Loucy (cell line): ENCODE data around the gene TPSB2.

Source experiments
- CTCF ChIP-seq: fragments of 200-600 bp; sonication (generic); conservative IDR thresholded peaks from 2 replicates; pipeline ENCODE4 v1.5.1; 2014; ENCODE audit warnings: mild to moderate bottlenecking, antibody characterized with exemption, low read length
- EZH2phosphoT487 ChIP-seq: fragments of 200-600 bp; IDR thresholded peaks from 2 replicates; pipeline ENCODE4 v1.6.1; 2018; ENCODE audit warnings: antibody characterized with exemption, mild to moderate bottlenecking, moderate library complexity, borderline replicate concordance

DNA sequence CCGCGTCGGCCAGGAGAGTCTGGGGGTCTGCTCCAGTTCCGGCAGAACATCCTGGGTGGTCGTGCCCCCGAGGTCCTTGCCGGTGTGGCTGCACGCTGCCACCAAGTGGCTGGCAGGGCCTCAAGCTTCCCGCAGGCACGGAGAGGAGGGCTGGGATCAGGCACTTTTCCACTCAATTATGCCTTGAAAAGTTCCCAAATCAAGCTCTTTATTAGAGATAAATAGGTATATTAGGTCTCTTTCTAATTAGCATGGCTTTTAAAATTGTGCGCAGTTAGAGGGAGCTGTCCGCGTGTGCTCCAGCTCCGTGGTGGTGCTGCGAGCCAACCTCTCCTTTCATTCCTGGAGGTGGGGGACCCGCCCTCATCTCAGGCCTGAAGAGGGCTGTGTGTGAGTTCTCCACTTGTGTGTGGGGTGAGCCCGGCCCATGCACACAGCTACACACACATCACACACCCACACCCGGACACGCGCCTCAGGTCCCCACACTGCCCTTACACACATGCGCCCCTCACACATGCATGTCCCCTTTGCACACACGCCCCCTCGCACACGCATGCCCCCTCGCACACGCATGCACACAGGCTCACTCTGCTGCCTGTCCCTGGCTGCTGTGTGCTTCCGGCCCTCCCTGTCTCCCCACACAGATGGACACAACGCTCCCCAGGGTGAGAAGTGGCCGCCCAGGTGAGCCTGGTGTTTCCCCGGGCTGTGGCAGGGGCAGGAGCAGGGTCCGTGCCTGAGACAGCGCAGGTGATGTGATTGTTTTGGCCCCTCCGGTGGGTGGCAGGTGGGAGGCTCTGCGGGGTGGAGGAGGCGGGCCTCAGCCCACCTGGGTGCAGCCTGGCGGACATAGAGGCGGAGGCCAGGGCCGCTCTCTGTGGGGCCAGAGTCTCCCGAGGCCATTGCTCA, 48.3 kb downstream of the TPSB2 start:
- TF ChIP-seq CTCF, result no peak
- TF ChIP-seq EZH2phosphoT487, result no peak
